Transverse colon (tissue), 4 donors: ENCODE results near the gene MROH2B. TPM values are rescaled to one million over a fixed set of nuclear protein-coding genes. Genes with fewer than 3 reads are reported as not detected.

Source experiments
- DNase-seq: peaks from one replicate; pipeline ENCODE4 v3.0.0-alpha.2; 2019
- H3K27ac ChIP-seq, 4 donors: fragments of 200-600 bp; sonication (generic); 2 replicates each; pipeline ENCODE4 v1.5.1; 2016 to 2018; ENCODE audit warnings: inconsistent platforms in 4 of 4
- H3K27me3 ChIP-seq: fragments of 200-600 bp; sonication (generic); 2 replicates; pipeline ENCODE4 v1.5.1; 2017; ENCODE audit warnings: inconsistent platforms
- H3K36me3 ChIP-seq, 4 donors: fragments of 200-600 bp; sonication (generic); 2 replicates each; pipeline ENCODE4 v1.5.1; 2017 to 2019; ENCODE audit warnings: inconsistent platforms in 4 of 4
- H3K4me1 ChIP-seq, 4 donors: fragments of 200-600 bp; sonication (generic); 2 replicates each; pipeline ENCODE4 v1.5.1; 2017 to 2020; ENCODE audit warnings: inconsistent platforms in 4 of 4
- H3K4me3 ChIP-seq, 4 donors: fragments of 200-600 bp; sonication (generic); 1 replicate in 1 of 4; 2 replicates in 3 of 4; pipeline versions ENCODE4 v1.5.1 to v1.6.1; 2017 to 2019; ENCODE audit warnings: inconsistent platforms in 4 of 4
- H3K9me3 ChIP-seq, 2 donors: fragments of 200-600 bp; sonication (generic); 2 replicates each; pipeline ENCODE4 v1.5.1; 2017 to 2019; ENCODE audit warnings: inconsistent platforms in 2 of 2
- EP300 ChIP-seq: sonication (generic); formaldehyde crosslinking; IDR thresholded peaks from one replicate; pipeline ENCODE4 v1.6.1; 2017; ENCODE audit warnings: antibody characterized with exemption, low read depth
- POLR2A ChIP-seq: fragments of 450-650 bp; IDR thresholded peaks from one replicate; pipeline ENCODE4 v1.6.1; 2016; ENCODE audit warnings: antibody characterized with exemption, mild to moderate bottlenecking, moderate library complexity
- POLR2AphosphoS5 ChIP-seq, 3 donors: sonication (generic); formaldehyde crosslinking; IDR thresholded peaks; one replicate each; pipeline ENCODE4 v1.6.1; 2016; ENCODE audit warnings: antibody characterized with exemption in 3 of 3
- WGBS, 2 donors: methylation state at CpG; one replicate each; pipeline ENCODE4 v1.1.5; 2018; ENCODE audit warnings: low coverage in 1 of 2; 5-methylcytosine and 5-hydroxymethylcytosine counted together
- in situ Hi-C, 4 donors: fragments of 200-750 bp; cut with MboI; loops; one replicate each; pipeline versions ENCODE4 v1.15.0 to v1.15.1; 2017; ENCODE audit warnings: low sequenced_read_pairs in 3 of 4, low pct_ligation_motif_present in 1 of 4, low pct_unique_long_range_greater_than_20kb in 1 of 4
- intact Hi-C: fragments of 100-400 bp; cut with DNase I; formaldehyde crosslinking; loops from one replicate; pipeline ENCODE4 v1.15.1; 2023; ENCODE audit warnings: low total_unique reads
- total RNA-seq, 4 donors: library from RNA; depleted of rRNA; stranded (reverse); fragments of >200 nt; gene quantifications; one replicate each; pipeline ENCODE4 v1.1.0, GENCODE V29; 2016
- TF ChIP-seq, protein P1 (sequence below), 5 experiments: fragments of 200-600 bp in 3 of 5; fragments of 450-650 bp in 2 of 5; sonication (generic) in 3 of 5; IDR thresholded peaks; 1 replicate in 2 of 5; 2 replicates in 3 of 5; pipeline ENCODE4 v1.5.1; 2016 to 2017; ENCODE audit warnings: antibody characterized with exemption in 5 of 5, inconsistent platforms in 3 of 5, mild to moderate bottlenecking in 2 of 5, moderate library complexity in 1 of 5

MROH2B gene
- total RNA-seq: not detected

DNA sequence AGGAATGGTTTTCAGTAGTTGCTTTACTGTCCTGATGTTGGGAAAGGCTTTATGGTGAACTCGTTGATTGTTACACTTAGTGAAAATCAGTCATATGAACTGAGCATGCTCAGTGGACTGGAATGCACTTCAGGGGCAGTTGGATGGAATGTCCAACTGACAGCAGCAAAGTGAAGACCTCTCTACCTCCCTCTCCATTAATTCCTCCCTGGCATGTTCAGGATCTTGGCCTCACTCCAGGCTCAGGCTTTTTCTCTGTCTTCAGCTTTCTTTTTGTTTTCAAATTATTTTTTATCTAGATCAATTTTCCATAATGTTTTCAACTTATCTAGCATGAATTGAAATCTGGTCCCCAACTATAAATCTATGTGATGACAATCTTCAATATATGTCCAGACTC lies at the start of gene MROH2B:
TSS of gene MROH2B (minus strand) at position 101 of the 400 bp plus-strand sequence. CDS start 490 bp downstream, outside the sequence.
- Histone ChIP-seq H3K4me3 (no peak within 1 kb of the TSS), H3K27ac (no peak within 1 kb of the TSS), H3K9me3 (no peaks in the 10 kb centered on the region), H3K4me1 (no peaks in the 10 kb centered on the region), H3K36me3 (no peaks in the 10 kb centered on the region), H3K27me3 (no peaks in the 10 kb centered on the region)
- intact Hi-C loops (no loop called here), in situ Hi-C loops (no loop called here)
- 80% methylated on average over 1 of the region's 1 CpG; no CpG with 5 or more reads in 1 of the 2 donors for WGBS, 2 donors
- DNase-seq: no peak
- TF ChIP-seq EP300: no peak
- no peak for TF ChIP-seq POLR2AphosphoS5 (IDR thresholded peaks at IDR 0.05)
- no peak for TF ChIP-seq POLR2A
- TF ChIP-seq, protein P1, sequence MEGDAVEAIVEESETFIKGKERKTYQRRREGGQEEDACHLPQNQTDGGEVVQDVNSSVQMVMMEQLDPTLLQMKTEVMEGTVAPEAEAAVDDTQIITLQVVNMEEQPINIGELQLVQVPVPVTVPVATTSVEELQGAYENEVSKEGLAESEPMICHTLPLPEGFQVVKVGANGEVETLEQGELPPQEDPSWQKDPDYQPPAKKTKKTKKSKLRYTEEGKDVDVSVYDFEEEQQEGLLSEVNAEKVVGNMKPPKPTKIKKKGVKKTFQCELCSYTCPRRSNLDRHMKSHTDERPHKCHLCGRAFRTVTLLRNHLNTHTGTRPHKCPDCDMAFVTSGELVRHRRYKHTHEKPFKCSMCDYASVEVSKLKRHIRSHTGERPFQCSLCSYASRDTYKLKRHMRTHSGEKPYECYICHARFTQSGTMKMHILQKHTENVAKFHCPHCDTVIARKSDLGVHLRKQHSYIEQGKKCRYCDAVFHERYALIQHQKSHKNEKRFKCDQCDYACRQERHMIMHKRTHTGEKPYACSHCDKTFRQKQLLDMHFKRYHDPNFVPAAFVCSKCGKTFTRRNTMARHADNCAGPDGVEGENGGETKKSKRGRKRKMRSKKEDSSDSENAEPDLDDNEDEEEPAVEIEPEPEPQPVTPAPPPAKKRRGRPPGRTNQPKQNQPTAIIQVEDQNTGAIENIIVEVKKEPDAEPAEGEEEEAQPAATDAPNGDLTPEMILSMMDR (IDR thresholded peaks at IDR 0.05): no peak

DNA sequence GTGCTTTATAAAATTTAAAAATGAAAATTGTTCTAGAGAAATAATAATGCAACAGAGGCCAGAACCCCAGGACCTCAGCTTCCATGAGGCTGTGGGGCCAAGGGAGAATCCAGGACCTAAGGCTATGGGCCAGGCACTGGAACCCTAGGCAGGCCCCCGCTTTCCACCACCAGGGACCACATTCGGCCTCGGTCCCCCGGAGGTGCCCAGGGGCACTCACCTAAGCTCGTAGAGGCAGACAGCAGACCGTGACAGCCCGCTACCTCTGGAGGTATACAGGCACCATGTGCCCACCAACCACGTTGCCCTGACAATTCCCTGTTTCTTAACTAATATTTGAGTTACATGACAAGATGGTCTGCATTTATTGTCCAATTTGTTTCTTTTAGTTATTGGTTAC lies 49.5 kb upstream of the MROH2B start:
- 80 to 88% methylated on average over 1 to 8 of the region's 8 CpGs for WGBS, 2 donors
- Histone ChIP-seq H3K36me3 (no peaks in the 10 kb centered on the region), H3K27me3 (no peaks in the 10 kb centered on the region), H3K4me1 (no peaks in the 10 kb centered on the region), H3K4me3 (no peak overlapping the region), H3K9me3 (no peaks in the 10 kb centered on the region), H3K27ac (no peak overlapping the region)
- in situ Hi-C loops: no loop called here
- TF ChIP-seq POLR2AphosphoS5 (IDR thresholded peaks at IDR 0.05) (no peak), EP300 (no peak), POLR2A (no peak)
- TF ChIP-seq, protein P1 (IDR thresholded peaks at IDR 0.05): no peak
- intact Hi-C loops: no loop called here
- DNase-seq: no peak

DNA sequence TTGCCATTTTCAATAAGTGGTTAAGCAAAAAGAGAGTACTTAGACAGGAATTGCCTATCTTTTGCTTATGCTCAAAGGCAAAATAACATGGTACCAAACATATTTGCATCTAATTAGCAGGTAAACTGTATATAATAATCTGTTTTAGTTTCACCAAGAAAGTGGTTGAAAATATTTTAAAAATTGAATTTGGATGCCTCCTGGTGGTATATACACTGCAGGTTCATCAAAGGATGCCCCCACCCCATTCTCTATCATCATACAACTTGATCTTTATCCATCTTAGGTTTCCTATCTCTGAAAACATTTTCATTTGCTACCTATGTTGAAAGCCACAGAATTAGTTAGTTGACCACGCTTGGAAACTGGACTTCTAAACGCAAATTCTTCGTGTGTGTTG lies 47.0 kb upstream of the MROH2B start:
- in situ Hi-C loops (no loop called here), intact Hi-C loops (no loop called here)
- Histone ChIP-seq H3K27ac (no peak overlapping the region), H3K36me3 (no peaks in the 10 kb centered on the region), H3K4me3 (no peak overlapping the region), H3K4me1 (no peaks in the 10 kb centered on the region), H3K27me3 (no peaks in the 10 kb centered on the region), H3K9me3 (no peaks in the 10 kb centered on the region)
- TF ChIP-seq, protein P1 (IDR thresholded peaks at IDR 0.05): no peak
- no peak for TF ChIP-seq POLR2AphosphoS5 (IDR thresholded peaks at IDR 0.05)
- no peak for TF ChIP-seq POLR2A
- TF ChIP-seq EP300: no peak
- WGBS, 2 donors: 83 to 92% methylated on average over 3 of the region's 3 CpGs
- DNase-seq: no peak

DNA sequence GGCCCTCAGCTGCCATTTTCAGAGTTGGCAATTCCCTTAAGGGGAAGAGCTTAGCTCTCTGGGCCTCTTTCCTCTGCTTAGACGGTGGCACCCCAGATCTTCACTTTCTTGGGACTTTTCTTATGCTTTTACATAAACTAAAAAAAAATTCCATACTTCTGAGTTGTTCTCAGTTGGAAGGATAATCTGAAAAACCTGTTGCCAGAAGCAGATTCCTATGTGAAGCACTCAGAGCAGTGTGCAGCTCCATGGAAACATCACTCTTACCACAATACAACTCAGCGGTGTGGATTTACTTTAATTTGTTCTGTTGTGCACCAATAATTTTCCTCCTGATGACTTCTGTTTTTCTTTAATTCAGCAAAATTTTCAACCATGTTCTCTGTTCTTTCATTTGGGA lies 44.1 kb upstream of the MROH2B start:
- no peak for DNase-seq
- no peaks in the 10 kb centered on the region for H3K4me1 ChIP-seq
- TF ChIP-seq POLR2AphosphoS5 (IDR thresholded peaks at IDR 0.05) (no peak), EP300 (no peak), POLR2A (no peak)
- TF ChIP-seq, protein P1 (IDR thresholded peaks at IDR 0.05): no peak
- no peaks in the 10 kb centered on the region for H3K27me3 ChIP-seq
- in situ Hi-C loops: no loop called here
- 84 to 92% methylated on average over 2 of the region's 2 CpGs for WGBS, 2 donors
- H3K36me3 ChIP-seq: no peaks in the 10 kb centered on the region
- H3K9me3 ChIP-seq: no peaks in the 10 kb centered on the region
- H3K27ac ChIP-seq: no peak overlapping the region
- intact Hi-C loops: no loop called here
- H3K4me3 ChIP-seq: no peak overlapping the region
